Transverse colon (tissue), 4 donors: ENCODE results near the gene KRCC1.

Experiments used
- CTCF ChIP-seq, 5 experiments: fragments of 200-600 bp in 3 of 5; fragments of 450-650 bp in 2 of 5; sonication (generic) in 3 of 5; IDR thresholded peaks; 1 replicate in 2 of 5; 2 replicates in 3 of 5; pipeline ENCODE4 v1.5.1; 2016 to 2017; ENCODE audit warnings: antibody characterized with exemption in 5 of 5, inconsistent platforms in 3 of 5, mild to moderate bottlenecking in 2 of 5, moderate library complexity in 1 of 5
- EP300 ChIP-seq: sonication (generic); formaldehyde crosslinking; IDR thresholded peaks from one replicate; pipeline ENCODE4 v1.6.1; 2017; ENCODE audit warnings: antibody characterized with exemption, low read depth
- POLR2A ChIP-seq: fragments of 450-650 bp; IDR thresholded peaks from one replicate; pipeline ENCODE4 v1.6.1; 2016; ENCODE audit warnings: antibody characterized with exemption, mild to moderate bottlenecking, moderate library complexity
- POLR2AphosphoS5 ChIP-seq, 3 donors: sonication (generic); formaldehyde crosslinking; IDR thresholded peaks; one replicate each; pipeline ENCODE4 v1.6.1; 2016; ENCODE audit warnings: antibody characterized with exemption in 3 of 3

GRCh38 chr2:88016086-88016959, 39.3 kb downstream of the KRCC1 start, which contains the start of gene RNU2-63P:
- TF ChIP-seq CTCF (IDR thresholded peaks at IDR 0.05) (no peak), POLR2A (peak; percentile 71), EP300 (no peak), POLR2AphosphoS5 (IDR thresholded peaks at IDR 0.05) (peak; percentile 51 to 96 (median 87))
